HG03135 (cell line): ENCODE results near the gene CCDC196.
"Not testable (repeated sequence)": the region's sequence is repeated elsewhere in the genome, so short reads cannot be mapped to it uniquely, and the experiment has no call there.

ENCODE experiments used
- ATAC-seq: cut with Tn5 transposase; IDR thresholded peaks from one replicate; pipeline ENCODE4 v1.9.1; 2021; ENCODE audit warnings: mild to moderate bottlenecking, moderate library complexity; ENCODE audit not compliant: unreplicated experiment

Gene CCDC196

DNA sequence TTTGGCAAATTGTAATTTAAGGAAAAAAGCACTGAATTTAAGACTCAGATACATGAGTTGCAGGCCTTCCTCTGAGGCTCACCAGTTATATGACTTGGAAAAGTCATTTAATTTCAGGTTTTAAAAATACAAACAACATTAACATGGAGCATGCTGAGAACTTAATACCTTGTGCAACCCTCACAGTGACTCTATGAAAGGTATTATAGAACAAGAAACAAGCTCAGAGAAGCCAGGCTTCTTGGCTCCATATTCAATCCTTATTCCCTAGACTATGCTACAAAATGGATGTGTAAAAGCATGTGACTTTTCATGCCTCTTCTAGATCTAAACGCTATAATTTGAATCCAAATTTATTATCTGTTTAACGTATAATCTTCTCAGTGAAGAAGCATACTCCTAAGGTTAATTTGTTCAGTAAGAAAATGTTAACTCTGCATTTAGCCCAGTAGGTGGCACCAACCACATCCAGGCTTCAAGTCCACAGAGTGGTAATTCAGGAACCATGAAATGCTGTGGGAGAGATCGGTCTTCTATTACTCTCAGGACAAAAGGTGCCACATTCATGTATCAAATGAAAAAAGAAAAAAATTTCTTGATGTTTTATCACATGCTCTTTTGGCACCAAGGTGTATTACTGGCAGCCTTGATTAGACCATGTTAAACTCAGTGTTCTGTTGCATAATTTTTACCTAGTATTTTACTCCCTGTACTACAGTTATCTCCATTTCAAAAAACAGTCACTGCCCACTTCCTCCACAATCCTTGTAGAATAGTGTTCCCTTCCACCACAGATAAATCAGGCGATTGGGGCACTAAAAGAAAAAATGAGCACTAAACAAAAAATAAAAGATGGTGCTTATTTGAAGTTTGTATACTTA is 9.3 kb downstream of the CCDC196 start:
- peak; percentile 74 for ATAC-seq

DNA sequence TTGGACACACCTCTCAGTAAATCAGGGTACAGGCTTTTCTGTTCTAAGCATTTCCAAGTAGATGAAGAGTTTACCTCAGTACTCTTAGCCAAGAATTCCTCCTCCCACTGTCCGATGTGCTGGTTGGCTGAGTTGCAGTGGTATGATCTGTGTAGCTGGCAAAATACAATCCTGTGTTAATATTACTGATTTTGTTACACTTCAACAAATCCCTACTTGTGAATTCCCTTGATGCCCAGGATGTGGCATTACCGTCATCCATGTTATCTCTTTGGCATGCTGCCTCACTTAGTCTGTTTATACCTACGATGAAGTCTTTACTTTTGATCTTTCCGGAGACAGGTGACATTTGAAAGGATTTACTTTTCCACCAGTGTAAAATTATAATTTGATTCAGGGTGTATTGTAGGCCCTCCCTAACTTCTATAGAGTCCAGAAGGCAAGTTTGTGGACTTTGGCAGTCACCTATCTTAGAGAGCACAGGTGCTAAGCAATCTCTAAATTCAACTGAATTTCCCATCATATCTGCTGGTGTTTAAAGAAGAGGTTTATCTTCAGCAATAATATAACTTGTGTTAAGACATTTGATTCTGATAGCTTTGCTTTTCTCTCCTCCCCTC is 10.1 kb downstream of the CCDC196 start:
- ATAC-seq: no peak

DNA sequence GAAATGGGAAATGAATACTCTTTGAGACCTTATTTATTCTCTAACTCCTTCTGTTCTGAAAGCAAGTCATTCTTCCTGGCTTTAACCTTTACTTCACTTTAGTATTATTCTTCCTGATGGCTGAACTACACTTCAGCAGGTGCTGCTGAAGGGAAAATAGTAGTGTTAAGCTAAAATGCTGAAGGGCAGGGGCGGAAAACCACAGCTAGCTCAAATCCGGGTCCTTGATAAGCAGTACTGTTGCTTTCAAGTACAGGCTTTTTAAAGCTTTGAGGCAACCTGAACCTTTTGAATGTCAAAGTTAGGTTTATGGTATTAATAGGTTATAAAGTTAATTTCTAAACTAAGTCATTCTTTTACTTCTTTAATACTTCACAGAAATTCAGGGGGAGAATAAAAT is 10.7 kb downstream of the CCDC196 start:
- no peak for ATAC-seq

DNA sequence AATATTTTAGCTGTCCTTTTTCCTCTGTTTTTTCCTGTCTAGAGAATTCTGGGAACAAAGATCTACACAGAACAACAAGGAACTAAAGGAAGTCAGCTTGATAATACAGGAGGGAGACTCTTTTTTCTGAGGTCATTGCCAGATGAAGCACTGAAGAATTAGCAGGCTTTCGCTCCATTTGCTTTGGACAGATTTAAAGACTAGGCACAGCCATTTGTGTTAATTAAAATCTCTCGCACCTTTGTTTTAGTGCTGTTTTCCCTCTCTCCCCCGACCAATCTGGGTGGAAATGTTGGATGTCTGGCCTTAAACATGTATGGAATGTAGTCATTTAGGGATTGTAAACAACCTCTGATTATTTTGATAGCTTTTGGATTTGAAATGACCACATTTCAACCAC is 12.1 kb downstream of the CCDC196 start:
- ATAC-seq: no peak

DNA sequence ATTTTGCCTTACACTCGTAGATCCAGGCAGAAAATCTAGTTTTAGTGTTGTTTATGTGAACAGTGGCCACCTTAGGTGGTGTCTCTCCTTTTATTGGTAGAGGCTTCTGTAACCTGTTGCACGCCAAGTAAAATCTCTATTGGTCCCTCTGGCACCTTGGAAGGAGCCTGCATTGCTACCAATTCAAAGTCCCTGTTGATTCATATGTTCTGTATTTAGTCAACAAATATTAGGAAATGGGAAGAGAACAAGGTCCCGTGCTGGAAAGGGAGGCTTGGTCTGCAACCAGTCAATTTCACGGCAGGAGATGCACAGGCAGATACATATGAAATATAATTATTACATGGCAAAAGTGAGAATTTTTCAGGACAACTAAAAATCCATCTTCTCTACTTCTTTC is 15.4 kb downstream of the CCDC196 start:
- ATAC-seq: no peak

DNA sequence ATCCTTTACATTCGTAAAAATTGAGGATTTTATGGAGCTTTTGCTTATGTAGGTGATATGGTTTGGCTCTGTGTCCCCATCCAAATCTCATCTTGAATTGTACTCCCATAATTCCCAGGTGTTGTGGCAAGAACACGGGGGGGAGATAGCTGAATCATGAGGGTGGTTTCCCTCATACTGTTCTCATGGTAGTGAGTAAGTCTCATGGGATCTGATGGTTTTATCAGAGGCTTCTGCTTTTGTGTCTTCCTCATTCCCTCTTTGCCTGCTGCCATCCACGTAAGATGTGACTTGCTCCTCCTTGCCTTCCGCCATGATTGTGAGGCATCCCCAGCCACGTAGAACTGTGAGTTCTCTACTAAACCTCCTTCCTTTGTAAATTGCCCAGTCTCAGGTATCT is 16.7 kb downstream of the CCDC196 start:
- not testable (repeated sequence) for ATAC-seq

DNA sequence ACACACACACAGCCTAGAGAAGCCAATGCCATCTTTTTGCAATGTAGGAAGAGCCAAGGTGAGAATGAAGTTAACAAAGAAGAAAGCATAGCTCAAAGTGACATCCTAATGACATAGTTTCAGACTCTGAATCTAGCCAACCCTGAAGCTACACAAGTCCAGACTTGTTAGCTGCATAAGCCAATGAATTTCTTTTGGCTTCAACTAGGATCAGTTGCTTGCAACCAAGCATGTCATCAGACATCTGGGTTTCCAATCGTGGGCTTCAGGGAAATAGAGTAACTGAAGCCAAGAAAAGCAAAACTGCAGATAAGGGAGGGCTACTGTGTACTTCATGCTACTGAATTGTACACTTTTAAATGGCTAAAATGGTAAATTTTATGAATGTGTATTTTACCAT is 17.4 kb downstream of the CCDC196 start:
- ATAC-seq: no peak

DNA sequence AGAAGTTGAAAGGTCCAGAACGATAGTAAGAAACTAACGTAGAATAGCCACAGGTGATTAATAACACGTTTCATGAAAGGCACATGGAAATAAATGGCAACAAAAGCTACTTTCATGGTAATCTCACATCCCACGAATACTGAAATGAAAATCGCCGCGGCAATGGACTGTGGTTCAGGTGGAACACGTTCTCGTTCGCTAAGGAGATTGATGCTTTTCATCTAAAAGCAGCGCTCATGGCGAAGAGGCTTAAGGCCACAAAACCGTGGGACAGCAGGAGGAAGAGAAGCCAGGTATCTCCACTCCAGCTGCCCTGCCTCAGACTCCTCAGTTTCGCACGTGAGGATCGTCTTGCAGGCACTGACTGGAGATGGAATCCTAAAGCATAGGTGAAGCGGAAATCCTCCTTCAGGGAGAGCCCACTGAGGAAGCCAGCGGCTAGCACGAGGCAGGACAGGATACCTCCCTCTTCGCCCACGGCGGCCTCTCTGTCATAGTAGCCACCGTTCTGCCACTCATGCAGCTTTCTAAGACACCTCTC is 21.1 kb downstream of the CCDC196 start:
- ATAC-seq: peak; percentile 14

DNA sequence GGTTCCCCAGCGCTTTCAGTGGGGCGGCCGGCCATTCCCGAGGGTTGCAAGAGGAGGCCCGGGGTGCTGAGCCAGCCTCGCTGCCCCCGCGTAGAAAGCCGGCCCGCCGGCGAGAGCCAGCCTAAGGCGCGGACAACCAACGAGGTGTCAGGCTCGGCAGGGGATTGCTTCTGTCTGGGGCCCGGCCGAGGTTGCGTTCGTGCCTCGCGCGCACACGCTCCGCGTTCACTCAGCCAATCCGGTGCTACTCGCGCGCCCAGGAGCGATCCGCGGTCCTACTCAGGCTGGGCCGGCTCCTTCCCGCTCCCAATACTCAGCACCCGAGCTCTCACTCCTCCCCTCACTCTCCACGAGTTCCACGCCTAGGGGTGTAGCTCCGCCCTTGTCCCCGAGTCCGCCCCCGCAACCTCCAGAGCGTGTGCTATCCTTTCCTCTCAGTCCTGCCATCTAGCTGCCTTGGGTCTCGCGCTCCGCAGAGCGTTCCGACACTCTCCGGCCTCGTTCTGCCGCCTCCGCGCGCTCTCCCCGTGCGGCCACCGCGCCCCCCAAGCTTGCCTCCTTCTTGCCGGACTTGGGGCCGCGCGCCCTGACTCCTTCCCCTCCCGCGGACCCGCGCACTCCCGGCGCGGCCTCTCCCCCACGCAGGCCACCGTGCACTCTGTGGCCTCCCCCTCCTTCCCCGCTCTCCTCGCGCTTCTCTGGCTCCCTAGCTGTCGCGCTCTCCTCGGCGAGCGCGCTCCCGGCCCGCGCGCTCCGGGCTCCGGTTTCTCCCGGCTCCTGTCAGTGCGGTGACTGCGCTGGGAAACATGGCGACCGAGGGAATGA is 21.8 kb downstream of the CCDC196 start, which contains the start of gene GPHN:
Gene GPHN, plus strand, starts transcription at position 426 of the 825 bp plus-strand sequence.
- ATAC-seq: peak; percentile 79

DNA sequence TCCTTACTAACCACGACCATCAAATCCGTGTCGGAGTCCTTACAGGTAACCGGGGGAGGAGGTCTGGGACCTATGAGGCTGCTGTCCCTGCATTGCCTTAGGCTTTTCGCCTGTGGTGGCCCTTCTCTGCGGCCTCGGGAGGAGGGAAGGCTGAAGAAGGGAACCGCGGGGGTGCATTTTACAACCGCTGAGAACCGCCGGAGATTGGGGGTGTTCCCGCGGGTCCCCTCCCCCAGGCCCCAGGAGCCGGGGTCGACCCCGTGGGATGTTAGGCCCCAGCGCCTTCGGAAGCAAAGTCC is 22.3 kb downstream of the CCDC196 start:
- peak; percentile 1 for ATAC-seq

DNA sequence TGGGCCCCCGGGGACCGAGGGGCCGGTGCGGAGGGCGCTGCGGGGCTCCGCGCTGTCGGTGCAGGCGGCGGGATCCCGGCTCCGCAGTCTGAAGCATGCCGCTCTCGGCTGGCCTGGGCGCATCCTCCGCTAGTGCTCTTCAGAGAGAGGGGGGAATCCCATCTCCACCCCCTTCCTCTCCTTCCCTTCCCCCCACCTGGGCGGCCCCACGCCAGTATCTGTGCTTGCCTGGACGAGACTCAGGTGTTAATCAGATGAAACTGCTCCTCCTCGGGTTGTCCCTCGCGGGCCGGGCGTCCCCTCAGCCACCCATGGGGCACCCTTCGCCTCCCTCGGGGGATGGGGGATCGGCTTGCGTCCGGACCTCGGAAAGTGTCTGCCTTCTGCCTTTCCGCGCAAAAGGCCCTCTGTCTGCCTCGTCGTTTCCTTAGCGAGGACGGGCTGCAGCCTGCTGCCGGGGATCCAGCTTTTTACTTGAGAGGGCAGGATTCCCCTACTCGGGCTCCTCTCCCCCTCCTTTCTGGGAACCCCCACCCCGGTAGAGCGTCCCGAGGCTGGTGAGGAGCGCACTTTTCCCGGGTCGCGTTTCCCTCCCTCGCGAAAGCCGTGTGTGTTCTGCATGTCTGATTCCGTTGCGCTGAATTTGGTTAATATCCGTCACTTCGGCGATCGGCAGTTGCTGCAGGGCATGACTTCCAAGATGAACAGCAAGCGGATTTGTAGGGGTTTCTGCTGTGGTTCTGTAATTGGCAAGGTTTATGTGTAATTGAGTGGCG is 22.9 kb downstream of the CCDC196 start:
- no peak for ATAC-seq

DNA sequence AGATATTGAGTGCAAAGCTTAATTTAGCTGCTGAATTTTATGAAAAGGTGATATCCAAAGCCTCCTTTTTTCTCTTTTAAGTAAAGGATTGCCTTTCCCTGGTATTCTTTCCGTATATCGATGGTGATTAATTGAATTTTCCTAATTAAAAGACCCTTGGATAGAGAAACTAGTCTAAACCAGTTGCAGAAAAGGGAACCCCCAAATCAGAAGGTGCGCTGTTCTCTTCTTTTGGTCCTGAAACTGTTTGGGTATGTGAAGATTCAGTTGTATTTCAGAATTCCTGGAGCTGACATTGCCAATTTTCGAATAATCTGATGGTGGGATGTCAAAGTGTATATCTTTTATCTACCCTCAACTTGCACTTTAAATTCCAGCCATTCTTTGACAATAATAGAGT is 23.7 kb downstream of the CCDC196 start:
- ATAC-seq: no peak

DNA sequence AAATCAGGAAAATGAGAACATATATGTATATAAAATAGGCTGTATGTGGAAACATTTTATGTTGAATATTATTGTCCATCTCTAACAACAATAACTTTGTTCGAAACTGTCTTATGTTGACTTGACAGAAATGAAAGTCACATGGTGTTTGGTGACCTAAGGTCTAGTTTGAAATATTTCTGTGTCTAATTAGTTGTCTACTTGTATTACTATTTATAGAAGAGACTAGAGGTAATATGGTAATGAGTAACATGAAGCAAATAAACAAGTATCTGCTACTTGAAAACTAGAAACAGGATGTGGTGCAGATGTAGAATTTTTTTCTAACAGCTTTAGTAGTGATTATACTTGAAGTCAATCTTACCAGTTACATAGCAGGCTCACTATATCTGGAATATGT is 25.7 kb downstream of the CCDC196 start:
- no peak for ATAC-seq

DNA sequence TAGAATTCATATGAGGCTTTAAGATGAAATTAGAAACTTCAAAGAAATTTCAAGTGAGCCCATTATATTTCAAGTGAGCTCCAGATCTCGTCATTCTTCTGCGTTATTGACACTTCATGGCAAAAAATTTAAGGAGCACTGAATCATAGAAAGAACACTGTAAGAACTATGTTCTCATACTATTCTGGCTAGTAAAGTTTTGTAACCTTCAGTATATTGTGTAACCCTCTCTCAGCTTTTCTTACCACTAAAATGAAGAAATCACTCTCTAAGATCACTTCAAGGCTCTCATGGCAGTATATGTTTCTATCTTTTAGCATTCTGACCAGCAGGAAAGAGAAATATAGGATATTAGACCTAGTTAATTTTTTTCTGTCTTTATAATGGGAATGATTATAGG is 28.0 kb downstream of the CCDC196 start:
- ATAC-seq: no peak

DNA sequence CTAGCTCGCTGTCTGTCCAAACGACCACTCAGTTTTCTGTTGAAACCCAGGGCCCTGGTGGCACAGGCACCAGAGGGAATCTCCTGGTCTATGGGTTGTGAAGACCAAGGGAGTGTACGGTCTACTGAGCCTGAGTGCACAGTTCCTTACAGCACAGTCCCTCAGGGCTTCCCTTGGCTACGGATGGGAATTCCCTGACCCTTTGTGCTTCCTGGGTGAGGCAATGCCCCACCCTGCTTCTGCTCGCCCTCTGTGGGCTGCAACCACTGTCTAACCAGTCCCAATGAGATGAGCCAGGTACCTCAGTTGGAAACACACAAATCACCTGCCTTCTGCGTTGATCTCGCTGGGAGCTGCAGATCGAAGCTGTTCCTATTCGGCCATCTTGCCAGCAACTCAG is 44.4 kb downstream of the CCDC196 start:
- ATAC-seq: no peak

DNA sequence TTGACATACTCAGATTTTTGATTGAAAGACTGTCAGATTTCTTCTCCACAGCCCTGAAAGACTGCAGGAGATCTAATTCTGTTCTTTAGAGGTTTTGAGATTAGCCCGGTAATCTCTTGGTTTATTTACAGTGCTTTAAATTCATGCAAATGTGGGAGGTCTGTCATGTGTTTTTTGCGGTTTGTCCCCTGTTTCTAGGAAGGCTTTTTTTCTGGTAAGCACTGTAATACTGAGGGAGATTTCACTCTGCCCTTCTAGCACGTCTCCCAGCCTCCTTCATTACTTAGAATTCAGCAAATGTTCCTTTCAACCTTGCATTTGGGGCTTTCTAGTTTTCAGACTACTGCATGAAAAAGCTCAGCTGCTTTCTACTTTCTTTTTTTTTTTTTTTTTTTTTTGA is 52.9 kb downstream of the CCDC196 start:
- no peak for ATAC-seq

DNA sequence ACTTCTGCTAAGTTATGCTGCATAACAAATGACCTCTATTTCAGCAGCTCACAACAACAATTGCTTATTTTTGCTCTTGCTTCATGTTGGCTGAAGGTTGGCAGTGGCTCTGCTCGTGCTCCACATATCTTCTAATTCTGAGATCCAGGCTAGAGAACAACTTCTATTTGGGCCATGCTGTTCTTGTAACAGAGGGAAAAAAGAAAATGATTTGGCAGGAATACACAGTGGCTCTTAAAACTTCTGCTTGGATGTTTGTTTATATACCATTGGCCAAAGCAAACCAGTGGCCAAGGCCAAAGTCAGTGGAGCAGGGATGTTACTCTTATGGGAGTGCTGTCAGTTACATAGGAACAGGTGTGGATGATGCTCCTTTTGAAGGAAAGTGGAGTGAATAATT is 53.9 kb downstream of the CCDC196 start:
- no peak for ATAC-seq

DNA sequence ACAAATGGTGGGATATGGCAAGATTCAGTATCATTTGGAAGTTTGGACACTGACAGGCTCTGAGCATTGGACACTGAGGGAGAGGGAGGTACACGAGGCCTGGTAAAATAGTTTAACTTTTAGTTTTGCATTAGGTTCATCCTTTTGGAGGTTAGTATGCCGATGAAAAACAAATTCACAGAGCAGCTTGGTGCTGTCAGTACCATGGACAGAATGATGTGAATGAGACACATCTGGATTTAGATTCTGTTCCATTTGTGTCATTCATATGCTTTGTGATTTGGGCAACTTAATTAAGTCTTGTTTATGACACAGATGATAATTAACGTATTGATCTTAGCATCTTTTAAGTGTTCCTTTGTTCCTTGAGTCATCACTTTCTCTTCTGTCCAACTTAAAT is 55.5 kb downstream of the CCDC196 start:
- no peak for ATAC-seq

DNA sequence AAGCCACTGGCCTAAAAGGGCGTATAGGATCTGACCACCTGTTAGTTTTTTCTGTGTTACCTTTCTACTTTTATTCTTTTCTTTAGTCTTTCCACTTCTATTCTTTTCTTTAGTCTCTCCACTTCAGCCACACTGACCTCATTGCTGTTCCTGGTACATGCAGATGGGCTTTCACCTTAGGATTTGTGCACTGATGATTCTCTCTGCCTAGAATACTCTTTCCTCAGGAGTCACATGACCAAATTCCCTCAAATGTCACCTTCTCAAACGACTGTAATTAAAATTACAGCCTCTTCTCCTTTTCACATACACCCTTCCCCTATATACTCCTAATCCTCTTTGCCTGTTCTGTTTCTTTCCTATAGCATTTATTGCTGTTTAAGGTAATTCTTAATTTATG is 57.8 kb downstream of the CCDC196 start:
- no peak for ATAC-seq

DNA sequence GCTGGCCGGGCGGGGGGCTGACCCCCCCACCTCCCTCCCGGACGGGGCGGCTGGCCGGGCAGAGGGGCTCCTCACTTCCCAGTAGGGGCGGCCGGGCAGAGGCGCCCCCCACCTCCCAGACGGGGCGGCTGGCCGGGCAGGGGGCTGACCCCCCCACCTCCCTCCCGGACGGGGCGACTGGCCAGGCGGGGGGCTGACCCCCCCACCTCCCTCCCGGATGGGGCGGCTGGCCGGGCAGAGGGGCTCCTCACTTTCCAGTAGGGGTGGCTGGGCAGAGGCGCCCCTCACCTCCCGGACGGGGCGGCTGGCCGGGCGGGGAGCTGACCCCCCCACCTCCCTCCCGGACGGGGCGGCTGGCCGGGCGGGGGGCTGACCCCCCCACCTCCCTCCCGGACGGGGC is 59.0 kb downstream of the CCDC196 start:
- ATAC-seq: not testable (repeated sequence)

DNA sequence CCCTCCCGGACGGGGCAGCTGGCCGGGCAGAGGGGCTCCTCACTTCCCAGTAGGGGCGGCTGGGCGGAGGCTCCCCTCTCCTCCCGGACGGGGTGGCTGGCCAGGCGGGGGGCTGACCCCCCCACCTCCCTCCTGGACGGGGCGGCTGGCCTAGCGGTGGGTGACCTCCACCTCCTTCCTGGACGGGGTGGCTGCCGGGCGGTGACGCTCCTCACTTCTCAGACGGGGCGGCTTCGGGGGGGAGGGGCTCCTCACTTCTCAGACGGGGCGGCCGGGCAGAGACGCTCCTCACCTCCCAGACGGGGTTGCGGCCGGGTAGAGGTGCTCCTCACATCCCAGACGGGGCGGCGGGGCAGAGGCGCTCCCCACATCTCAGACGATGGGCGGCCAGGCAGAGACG is 59.6 kb downstream of the CCDC196 start:
- ATAC-seq: not testable (repeated sequence)
